GM13976 (cell line): Measurements from ENCODE around the gene WDR59.

Experiments
- DNase-seq: peaks from one replicate; pipeline ENCODE4 v3.0.0; 2012; ENCODE audit warnings: low spot score
- CTCF ChIP-seq: IDR thresholded peaks from 2 replicates; pipeline ENCODE4 v1.5.1; 2012; ENCODE audit warnings: borderline replicate concordance, mild to moderate bottlenecking; ENCODE audit not compliant: insufficient read depth; ENCODE audit errors: extremely low read depth, missing control alignments, control extremely low read depth
- in situ Hi-C: fragments of 300-500 bp; cut with MboI; formaldehyde crosslinking; loops from one replicate; pipeline ENCODE4 v1.12.0; 2022; ENCODE audit warnings: low sequenced_read_pairs, mixed read lengths, inconsistent platforms; ENCODE audit not compliant: unreplicated experiment

Gene WDR59

GRCh38 chr16:74936902-74937560, 47.9 kb downstream of the WDR59 start:
- peak; percentile 16 for TF ChIP-seq CTCF
- peak; percentile 47 for DNase-seq
- in situ Hi-C loops = no loop called here

DNA sequence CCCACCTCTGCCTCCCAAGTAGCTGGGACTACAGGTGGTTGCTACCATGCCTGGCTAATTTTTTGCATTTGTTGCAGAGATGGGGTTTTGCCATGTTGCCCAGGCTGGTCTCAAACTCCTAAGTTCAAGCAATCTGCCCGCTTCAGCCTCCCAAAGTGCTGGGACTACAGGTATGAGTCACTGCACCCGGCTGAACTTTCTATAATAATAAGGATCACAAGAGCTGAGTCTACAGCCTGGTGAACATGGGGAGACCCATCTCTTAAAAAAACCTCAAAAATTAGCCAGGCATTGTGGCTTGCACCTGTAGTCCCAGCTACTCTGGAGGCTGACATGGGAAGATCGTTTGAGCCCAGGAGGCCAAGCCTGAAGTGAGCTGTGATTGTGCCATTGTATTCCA, 53.5 kb downstream of the WDR59 start:
- TF ChIP-seq CTCF = no peak
- no peak for DNase-seq

DNA sequence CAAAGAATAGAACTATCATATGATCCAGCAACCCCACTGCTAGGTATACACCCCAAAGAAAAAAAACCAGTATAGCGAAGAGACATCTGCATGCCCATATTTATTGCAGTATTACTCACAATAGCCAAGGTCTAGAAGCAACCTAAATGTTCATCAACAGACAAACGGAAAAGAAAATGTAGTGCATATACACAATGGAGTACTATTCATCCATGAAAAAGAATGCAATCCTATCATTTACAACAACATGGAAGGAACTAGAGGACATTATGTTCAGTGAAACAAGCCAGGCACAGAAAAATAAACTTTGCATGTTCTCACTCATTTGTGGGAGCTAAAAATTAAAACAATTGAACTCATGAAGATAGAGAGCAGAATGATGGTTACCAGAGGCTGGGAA, 55.3 kb downstream of the WDR59 start:
- DNase-seq = no peak
- TF ChIP-seq CTCF = no peak
- in situ Hi-C loops = no loop called here

More for the DNA sequence above, 53.5 kb downstream of the WDR59 start:
- in situ Hi-C loops = no loop called here

DNA sequence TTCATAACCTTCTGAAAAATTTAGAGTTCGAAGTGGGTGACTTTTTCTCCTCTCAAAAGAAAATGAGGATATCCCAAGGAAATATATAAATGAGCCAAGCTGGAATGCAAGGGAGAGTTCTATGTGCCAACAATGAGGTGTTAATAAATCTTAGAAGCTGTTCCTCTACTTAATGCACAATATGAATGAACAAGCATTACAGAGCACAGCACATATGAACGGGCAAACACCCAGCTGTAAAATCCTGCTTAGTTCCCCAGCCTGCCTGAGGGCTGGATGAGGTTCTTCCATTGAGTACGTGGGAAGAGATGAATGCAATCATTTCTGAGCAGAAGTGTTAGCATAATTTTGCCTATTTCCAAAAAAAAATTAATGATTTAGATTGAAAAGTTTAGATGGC, 58.1 kb downstream of the WDR59 start:
- no peak for TF ChIP-seq CTCF
- DNase-seq = no peak
- in situ Hi-C loops = no loop called here

- DNase-seq = no peak
- in situ Hi-C loops = no loop called here
- TF ChIP-seq CTCF = no peak
Measured at GRCh38 chr16:74923766-74924460, 61.0 kb downstream of the WDR59 start.

- no peak for DNase-seq
- no peak for TF ChIP-seq CTCF
- in situ Hi-C loops = no loop called here
Measured at GRCh38 chr16:74922150-74923138, 62.5 kb downstream of the WDR59 start.
